H1 (cell line): ENCODE data around the gene COL6A3. TPM values are rescaled to one million over a fixed set of nuclear protein-coding genes. Genes with fewer than 3 reads are reported as not detected.
A peak's percentile ranks its signal among the peaks of the same experiment; 100 is the strongest.

Source experiments
- CTCF ChIA-PET: fragments of 300-600 bp; sonication (Branson Sonifier 250); formaldehyde crosslinking; loops from one replicate; lab custom pipeline; 2021; ENCODE audit not compliant: partially characterized antibody; lab: Charles Lee
- POLR2A ChIA-PET: fragments of 300-600 bp; sonication (Branson Sonifier 250); formaldehyde crosslinking; loops from one replicate; lab custom pipeline; 2021; ENCODE audit warnings: inconsistent platforms; ENCODE audit not compliant: partially characterized antibody; lab: Charles Lee
- DNase-seq, 2 experiments: peaks; one replicate each; pipeline versions ENCODE4 v3.0.0 to v3.0.0-alpha.2; 2010 to 2022; ENCODE audit warnings: low spot score in 2 of 2, low read depth in 1 of 2, mixed read lengths in 1 of 2
- FAIRE-seq: peaks from 2 replicates; lab custom pipeline; 2011; peaks lifted over from hg19 to GRCh38; lab: Jason Lieb, UNC
- H2AFZ ChIP-seq: 2 replicates; pipeline ENCODE4 v1.8.1; 2012; ENCODE audit warnings: low read length, inconsistent platforms
- H2AK5ac ChIP-seq: 2 replicates; pipeline ENCODE4 v1.6.1; 2013; ENCODE audit warnings: low read depth, low read length
- H2BK120ac ChIP-seq: replicated peaks from 2 replicates; pipeline ENCODE3; 2013; ENCODE audit warnings: low read depth, low read length, inconsistent platforms
- H2BK12ac ChIP-seq: 2 replicates; pipeline ENCODE4 v1.6.1; 2013; ENCODE audit warnings: low read depth, low read length
- H2BK15ac ChIP-seq: 2 replicates; pipeline ENCODE4 v1.6.1; 2013; ENCODE audit warnings: low read length
- H2BK20ac ChIP-seq: 2 replicates; pipeline ENCODE4 v1.6.1; 2013; ENCODE audit warnings: low read length
- H2BK5ac ChIP-seq: 2 replicates; pipeline ENCODE4 v1.6.1; 2013; ENCODE audit warnings: low read depth, low read length
- H3K14ac ChIP-seq: 2 replicates; pipeline ENCODE4 v1.6.1; 2013; ENCODE audit warnings: inconsistent platforms; ENCODE audit not compliant: insufficient read length
- H3K18ac ChIP-seq: 2 replicates; pipeline ENCODE4 v1.6.1; 2013; ENCODE audit warnings: low read length; ENCODE audit errors: extremely low read depth
- H3K23ac ChIP-seq: 2 replicates; pipeline ENCODE4 v1.6.1; 2013; ENCODE audit warnings: inconsistent platforms; ENCODE audit not compliant: insufficient read length
- H3K23me2 ChIP-seq: 2 replicates; pipeline ENCODE4 v1.6.1; 2013; ENCODE audit warnings: low read depth, low read length
- H3K27ac ChIP-seq: 2 replicates; pipeline ENCODE4 v1.6.1; 2011; ENCODE audit warnings: low read depth, low read length, inconsistent platforms
- H3K27me3 ChIP-seq, 4 experiments: replicated peaks in 1 of 4; 1 replicate in 1 of 4; 2 replicates in 3 of 4; pipeline versions ENCODE4 v1.6.1 to v1.8.1; 2011 to 2013; ENCODE audit warnings: low read length in 3 of 4, mild to moderate bottlenecking in 3 of 4, inconsistent platforms in 2 of 4, mixed read lengths in 2 of 4, moderate library complexity in 1 of 4; ENCODE audit not compliant: control insufficient read depth in 3 of 4, insufficient read depth in 3 of 4; ENCODE audit errors: extremely low read depth in 1 of 4
- H3K36me3 ChIP-seq, 4 experiments: 2 replicates each; pipeline versions ENCODE4 v1.6.1 to v1.8.1; 2011 to 2013; ENCODE audit warnings: mild to moderate bottlenecking in 4 of 4, low read length in 3 of 4, moderate library complexity in 2 of 4, control low read depth in 1 of 4, inconsistent platforms in 1 of 4; ENCODE audit not compliant: insufficient read depth in 4 of 4, control insufficient read depth in 2 of 4
- H3K4ac ChIP-seq: replicated peaks from 2 replicates; pipeline ENCODE3; 2013; ENCODE audit warnings: low read length, low read depth, mixed read lengths, inconsistent platforms; ENCODE audit not compliant: insufficient read length
- H3K4me1 ChIP-seq, 4 experiments: replicated peaks in 1 of 4; 1 replicate in 1 of 4; 2 replicates in 3 of 4; pipeline versions ENCODE4 v1.6.1 to v1.8.1; 2011 to 2013; ENCODE audit warnings: low read length in 3 of 4, inconsistent platforms in 2 of 4, mixed read lengths in 1 of 4; ENCODE audit not compliant: insufficient read depth in 4 of 4, control insufficient read depth in 3 of 4
- H3K4me2 ChIP-seq, 2 experiments: 2 replicates each; pipeline versions ENCODE4 v1.6.1 to v1.8.1; 2011 to 2013; ENCODE audit warnings: low read depth in 2 of 2, low read length in 2 of 2, control low read depth in 1 of 2, inconsistent platforms in 1 of 2, mild to moderate bottlenecking in 1 of 2; ENCODE audit not compliant: insufficient read depth in 1 of 2
- H3K4me3 ChIP-seq, 4 experiments: fragments of 200-600, 300-600 bp in 1 of 4; sonication (generic), shearing (Covaris generic), sonication (Bioruptor Twin) in 1 of 4; 2 replicates each; pipeline versions ENCODE4 v1.5.1 to v1.8.1; 2011 to 2016; ENCODE audit warnings: low read length in 4 of 4, low read depth in 3 of 4, control low read depth in 2 of 4, inconsistent platforms in 2 of 4, mild to moderate bottlenecking in 2 of 4, mixed read lengths in 1 of 4, moderate library complexity in 1 of 4; ENCODE audit not compliant: insufficient read depth in 2 of 4; ENCODE audit errors: extremely low read depth in 1 of 4
- H3K56ac ChIP-seq: replicated peaks from 2 replicates; pipeline ENCODE3; 2013; ENCODE audit warnings: low read depth, mild to moderate bottlenecking, mixed read lengths, low read length, inconsistent platforms; ENCODE audit not compliant: insufficient read length
- H3K79me1 ChIP-seq: 2 replicates; pipeline ENCODE4 v1.6.1; 2013; ENCODE audit warnings: low read depth, low read length, control low read depth
- H3K79me2 ChIP-seq, 2 experiments: 2 replicates each; pipeline versions ENCODE4 v1.6.1 to v1.8.1; 2012 to 2013; ENCODE audit warnings: low read length in 2 of 2, mild to moderate bottlenecking in 2 of 2, inconsistent platforms in 1 of 2; ENCODE audit not compliant: insufficient read depth in 2 of 2, control insufficient read depth in 1 of 2
- H3K9ac ChIP-seq, 4 experiments: replicated peaks in 1 of 4; 1 replicate in 1 of 4; 2 replicates in 3 of 4; pipeline versions ENCODE4 v1.6.1 to v1.8.1; 2011 to 2013; ENCODE audit warnings: low read depth in 3 of 4, low read length in 3 of 4, control low read depth in 2 of 4, mild to moderate bottlenecking in 2 of 4, moderate library complexity in 2 of 4, inconsistent platforms in 1 of 4; ENCODE audit errors: extremely low read depth in 1 of 4
- H3K9me3 ChIP-seq, 2 experiments: 2 replicates each; pipeline versions ENCODE4 v1.6.1 to v1.8.1; 2012 to 2013; ENCODE audit warnings: mild to moderate bottlenecking in 2 of 2, moderate library complexity in 2 of 2, control low read depth in 1 of 2, inconsistent platforms in 1 of 2, low read depth in 1 of 2, low read length in 1 of 2, mixed read lengths in 1 of 2; ENCODE audit not compliant: insufficient read depth in 2 of 2
- H4K20me1 ChIP-seq, 2 experiments: replicated peaks in 1 of 2; 2 replicates each; pipeline versions ENCODE3 to v1.8.1; 2011 to 2013; ENCODE audit warnings: inconsistent platforms in 2 of 2, low read length in 2 of 2, mild to moderate bottlenecking in 1 of 2; ENCODE audit not compliant: insufficient read depth in 2 of 2, control insufficient read depth in 1 of 2
- H4K5ac ChIP-seq: 2 replicates; pipeline ENCODE4 v1.6.1; 2013; ENCODE audit warnings: low read length, low read depth, mixed read lengths, inconsistent platforms; ENCODE audit not compliant: insufficient read length
- H4K8ac ChIP-seq: 2 replicates; pipeline ENCODE4 v1.8.0; 2013; ENCODE audit warnings: mild to moderate bottlenecking, moderate library complexity, low read length, inconsistent platforms; ENCODE audit not compliant: insufficient read depth; ENCODE audit errors: extremely low read depth
- H4K91ac ChIP-seq: replicated peaks from 2 replicates; pipeline ENCODE3; 2013; ENCODE audit warnings: low read length, mixed read lengths, inconsistent platforms; ENCODE audit not compliant: insufficient read length
- ATF3 ChIP-seq: IDR thresholded peaks from 2 replicates; pipeline ENCODE4 v1.6.1; 2011; ENCODE audit warnings: low read depth, mild to moderate bottlenecking, low read length; ENCODE audit not compliant: insufficient read depth
- KDM1A ChIP-seq: fragments of 200-600, 300-600 bp; sonication (generic); IDR thresholded peaks from 2 replicates; pipeline ENCODE4 v1.7.1; 2016; ENCODE audit warnings: mild to moderate bottlenecking, low read length, borderline replicate concordance
- NRF1 ChIP-seq: IDR thresholded peaks from 2 replicates; pipeline ENCODE4 v1.6.1; 2011; ENCODE audit warnings: mild to moderate bottlenecking, low read depth, low read length, improper control_type of control experiment
- SIX5 ChIP-seq: IDR thresholded peaks from 2 replicates; pipeline ENCODE4 v1.6.1; 2011; ENCODE audit warnings: mild to moderate bottlenecking, low read depth, low read length
- TCF12 ChIP-seq: IDR thresholded peaks from 2 replicates; pipeline ENCODE4 v1.6.1; 2011; ENCODE audit warnings: low read depth, mild to moderate bottlenecking, low read length
- WGBS, 2 experiments: shearing (Covaris generic) in 1 of 2; methylation state at CpG; one replicate each; pipeline versions ENCODE4 v1.1.6 to v1.1.7; 2013 to 2015; ENCODE audit warnings: low lambda C conversion rate in 2 of 2, mixed read lengths in 2 of 2, inconsistent platforms in 1 of 2, low coverage in 1 of 2, missing lambda C conversion rate in 1 of 2; ENCODE audit not compliant: insufficient replicate concordance in 2 of 2, insufficient coverage in 1 of 2, insufficient read length in 1 of 2; ENCODE audit errors: extremely low coverage in 1 of 2, missing lambda C conversion rate in 1 of 2; 5-methylcytosine and 5-hydroxymethylcytosine counted together
- polyA plus RNA-seq, 7 experiments: library from polyadenylated mRNA; depleted of rRNA in 3 of 7; stranded (reverse) in 5 of 7; unstranded in 2 of 7; fragments of >200 nt in 5 of 7; fragments of 200-250 nt in 2 of 7; gene quantifications; 1 replicate in 5 of 7; 2 replicates in 1 of 7; 4 replicates in 1 of 7; pipeline versions ENCODE4 v1.2.1 to v1.2.3, GENCODE V29; 2011 to 2013; ENCODE audit warnings: missing spikeins in 2 of 7, mixed read lengths in 2 of 7
- total RNA-seq: library from RNA; stranded (reverse); fragmentation: NEBNext Ultra II Directional; extraction: Animal tissue kit (Norgen Biotek cat#: 25700); gene quantifications from 2 replicates; pipeline ENCODE4 v1.2.1, GENCODE V29; 2021

The COL6A3 gene
- total and polyA plus RNA-seq, 2 of the 8 experiments (the other 6 are each of a cell fraction or from before 2014, with no cell fraction given): 1.2 to 3.4 TPM

- Histone ChIP-seq H2AK5ac (no peak overlapping the region), H2BK120ac (no peak overlapping the region), H2BK20ac (no peak overlapping the region), H3K23ac (no peak overlapping the region), H3K18ac (no peak overlapping the region), H3K79me2 (no peaks in the 10 kb centered on the region), H4K8ac (peak overlapping the region; percentile 42; the same call in 1 of the 2 replicates), H3K14ac (no peak overlapping the region), H3K4me1 (no peaks in the 10 kb centered on the region; a peak in 1 of 7 replicates), H4K20me1 (no peaks in the 10 kb centered on the region), H3K36me3 (no peaks in the 10 kb centered on the region), H3K79me1 (no peaks in the 10 kb centered on the region), H3K4me2 (no peak overlapping the region), H2BK5ac (no peak overlapping the region), H3K9me3 (no peaks in the 10 kb centered on the region), H3K4me3 (no peak overlapping the region), H2AFZ (no peak overlapping the region), H2BK15ac (no peak overlapping the region), H3K9ac (no peak overlapping the region), H3K27ac (no peak overlapping the region), H3K4ac (no peak overlapping the region), H2BK12ac (no peak overlapping the region), H3K56ac (no peak overlapping the region), H3K27me3 (no peaks in the 10 kb centered on the region; a peak in 1 of 7 replicates), H4K91ac (no peak overlapping the region), H3K23me2 (no peaks in the 10 kb centered on the region), H4K5ac (no peak overlapping the region)
- TF ChIP-seq KDM1A (no peak), SIX5 (no peak), ATF3 (no peak), TCF12 (no peak), NRF1 (no peak)
- DNase-seq: no peak
- no peak for FAIRE-seq
- WGBS, 2 experiments: 86% methylated on average over 8 of the region's 8 CpGs; no CpG with 5 or more reads in 1 of the 2 experiments
- CTCF ChIA-PET: interaction anchor here (1.1 to 4.2 kb wide), 3 partner anchors 11 to 158 kb away, joined by 3 to 32 read pairs (median 24); no protein-coding TSS in a partner anchor
- POLR2A ChIA-PET: no interaction called here
Observed at GRCh38 chr2:237323656-237324055, 90.3 kb downstream of the COL6A3 start.
